MV-4-11 (cell line): ENCODE results near the gene TUBGCP6.
"Not testable (repeated sequence)": the region's sequence is repeated elsewhere in the genome, so short reads cannot be mapped to it uniquely, and the experiment has no call there.

Source experiments
- DNase-seq: peaks from one replicate; lab custom pipeline; 2025; lab: John Stamatoyannopoulos, UW

The TUBGCP6 gene

DNA sequence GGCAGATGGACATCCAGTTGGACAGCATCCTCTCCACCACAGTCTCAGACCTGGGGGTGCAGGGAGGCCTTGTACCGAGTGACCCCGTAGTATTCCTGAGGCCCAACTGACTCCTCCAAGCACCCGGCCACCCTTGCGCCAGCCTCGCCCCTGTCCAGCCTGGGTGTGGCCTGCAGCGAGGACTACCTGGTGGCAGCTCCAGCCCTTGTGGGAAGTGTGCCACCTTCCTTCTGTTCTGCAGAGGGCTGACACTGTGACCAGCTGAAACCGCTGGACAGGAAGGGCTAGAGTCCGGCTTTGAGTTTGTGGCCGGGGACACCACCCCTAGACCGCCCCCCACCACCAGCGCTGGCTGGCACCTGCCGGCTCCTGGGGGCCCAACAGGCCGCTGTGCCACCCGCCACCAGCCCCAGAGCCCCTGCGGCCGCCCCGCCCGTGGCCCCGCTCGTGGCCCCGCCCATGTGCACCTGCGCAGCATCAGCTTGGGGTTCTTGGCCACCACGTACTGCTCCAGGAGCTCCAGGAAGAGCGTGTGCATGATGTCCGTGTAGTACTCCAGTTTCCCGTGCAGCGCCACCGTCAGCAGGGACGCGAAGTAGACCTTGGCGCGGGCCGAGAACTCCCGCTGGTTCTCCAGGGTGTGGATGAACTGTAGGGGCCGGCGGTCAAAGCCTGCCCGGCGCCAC, 35.3 kb upstream of the TUBGCP6 start:
- DNase-seq: no peak

- DNase-seq: no peak
Measured at GRCh38 chr22:50278956-50279619, 34.3 kb upstream of the TUBGCP6 start.

DNA sequence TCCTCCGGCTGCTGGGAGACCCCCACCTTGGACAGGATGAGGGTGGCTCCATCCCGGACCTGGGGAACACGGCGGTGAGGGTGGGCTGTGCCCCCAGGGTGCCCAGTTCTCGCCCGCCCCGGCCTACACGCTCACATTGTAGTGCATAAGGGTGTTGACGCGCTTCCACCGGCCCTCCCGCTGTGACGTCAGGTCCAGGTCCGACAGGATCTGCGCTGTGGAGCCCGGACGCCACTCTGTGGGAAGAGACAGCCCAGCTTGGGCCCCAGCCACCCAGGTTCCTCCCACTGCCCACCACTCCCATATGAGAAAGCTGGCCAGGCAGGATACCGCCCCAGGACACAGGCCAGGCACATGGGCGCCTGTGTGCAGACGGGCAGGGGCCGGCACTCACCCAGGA, 33.6 kb upstream of the TUBGCP6 start:
- no peak for DNase-seq

DNA sequence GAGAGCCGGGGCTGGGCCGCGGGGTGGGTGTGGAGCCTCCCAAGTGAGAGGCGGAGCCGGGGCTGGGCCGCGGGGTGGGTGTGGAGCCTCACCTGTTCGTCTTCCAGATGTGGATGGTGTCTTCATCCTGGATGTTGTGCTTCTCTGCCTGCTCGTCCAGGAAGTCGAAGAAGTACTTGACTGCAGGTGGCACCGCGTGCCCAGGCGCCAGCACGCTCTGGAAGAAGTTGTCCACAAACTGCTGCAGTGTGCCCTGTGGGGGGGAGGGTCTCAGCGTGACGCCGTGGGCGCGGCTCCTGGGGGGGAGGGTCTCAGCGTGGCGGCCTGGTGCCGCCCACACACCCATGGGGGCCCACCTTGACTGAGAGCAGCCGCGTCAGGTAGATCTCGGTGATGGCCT, 32.9 kb upstream of the TUBGCP6 start:
- no peak for DNase-seq

GRCh38 chr22:50276143-50276542, 31.3 kb upstream of the TUBGCP6 start:
- DNase-seq: peak; percentile 65

DNA sequence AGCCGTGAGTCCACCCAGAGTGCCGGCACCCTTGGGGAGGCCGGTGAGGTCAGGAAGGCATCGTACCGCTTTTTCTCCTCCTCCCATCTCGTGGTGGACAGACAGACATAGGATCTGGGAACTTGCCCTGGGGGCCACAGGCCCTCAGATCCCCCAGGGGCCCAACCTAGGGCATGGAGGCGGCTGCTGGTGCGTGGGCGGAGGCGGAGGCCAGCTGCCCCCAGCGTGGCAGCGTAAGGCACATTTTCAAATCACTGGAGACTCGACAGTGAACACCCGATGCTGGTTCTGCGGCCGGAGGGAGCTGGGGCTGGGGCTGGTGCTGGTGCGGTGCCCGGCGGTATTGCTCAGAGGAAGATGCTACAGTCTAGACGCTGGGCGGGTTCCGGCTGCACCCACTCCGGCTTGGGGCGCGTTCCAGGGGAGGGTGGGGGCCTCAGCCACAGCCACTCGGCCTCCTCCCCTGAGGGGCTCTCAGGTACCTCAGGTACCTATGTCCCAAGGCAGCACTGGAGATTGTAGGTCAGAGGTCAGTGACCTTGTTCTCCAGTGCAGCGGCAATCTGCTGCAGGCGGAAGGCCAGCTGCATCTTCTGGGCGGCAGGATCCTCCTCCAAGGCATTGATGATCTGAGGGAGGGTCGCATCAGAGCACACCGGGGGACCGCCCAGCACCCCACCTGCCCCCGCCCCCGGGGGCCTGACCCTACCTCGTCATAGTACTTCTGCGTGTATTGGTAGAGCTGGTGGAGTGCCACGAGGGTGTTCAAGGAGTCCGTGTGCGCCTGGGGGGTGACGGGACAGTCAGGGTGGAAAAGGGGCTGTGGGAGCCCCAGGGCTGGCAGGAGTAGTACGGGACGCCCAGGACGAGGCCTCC, 30.6 kb upstream of the TUBGCP6 start:
- no peak for DNase-seq

GRCh38 chr22:50274771-50275170, 29.9 kb upstream of the TUBGCP6 start:
- DNase-seq: no peak

DNA sequence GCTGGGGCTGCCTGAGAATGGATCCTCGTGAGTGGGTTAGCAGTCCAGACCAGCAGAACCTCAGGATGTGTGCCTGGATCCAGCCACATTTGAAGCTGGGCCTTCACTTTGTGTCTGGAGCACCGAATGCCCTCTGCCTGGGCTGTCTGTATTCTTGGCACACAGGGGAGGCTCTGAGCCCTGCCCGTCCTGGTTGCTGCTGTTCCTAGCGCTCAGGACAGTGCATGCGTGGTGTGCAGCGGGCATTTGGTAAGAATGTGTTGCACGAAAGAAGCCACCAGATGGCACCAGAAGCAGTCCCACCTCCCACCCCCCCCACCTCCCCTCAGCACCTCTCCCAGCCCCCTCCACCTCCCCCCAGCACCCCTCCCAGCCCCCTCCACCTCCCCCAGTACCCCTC, 29.5 kb upstream of the TUBGCP6 start:
- peak; percentile 72 for DNase-seq

DNA sequence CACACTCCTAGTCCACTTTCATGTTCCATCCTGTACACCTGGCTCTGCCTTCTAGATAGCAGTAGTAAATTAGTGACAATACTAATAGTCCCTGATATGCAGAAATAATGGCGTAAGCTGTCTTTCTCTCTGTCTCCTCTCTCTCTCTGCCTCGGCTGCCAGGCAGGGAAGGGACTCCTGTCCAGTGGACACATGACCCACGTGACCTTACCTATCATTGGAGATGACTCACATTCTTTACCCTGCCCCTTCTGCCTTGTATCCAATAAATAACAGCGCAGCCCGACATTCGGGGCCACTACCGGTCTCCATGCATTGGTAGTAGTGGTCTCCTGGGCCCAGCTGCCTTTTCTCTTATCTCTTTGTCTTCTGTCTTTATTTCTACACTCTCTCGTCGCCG, 29.0 kb upstream of the TUBGCP6 start:
- not testable (repeated sequence) for DNase-seq

GRCh38 chr22:50273352-50273751, 28.5 kb upstream of the TUBGCP6 start:
- DNase-seq: not testable (repeated sequence)

DNA sequence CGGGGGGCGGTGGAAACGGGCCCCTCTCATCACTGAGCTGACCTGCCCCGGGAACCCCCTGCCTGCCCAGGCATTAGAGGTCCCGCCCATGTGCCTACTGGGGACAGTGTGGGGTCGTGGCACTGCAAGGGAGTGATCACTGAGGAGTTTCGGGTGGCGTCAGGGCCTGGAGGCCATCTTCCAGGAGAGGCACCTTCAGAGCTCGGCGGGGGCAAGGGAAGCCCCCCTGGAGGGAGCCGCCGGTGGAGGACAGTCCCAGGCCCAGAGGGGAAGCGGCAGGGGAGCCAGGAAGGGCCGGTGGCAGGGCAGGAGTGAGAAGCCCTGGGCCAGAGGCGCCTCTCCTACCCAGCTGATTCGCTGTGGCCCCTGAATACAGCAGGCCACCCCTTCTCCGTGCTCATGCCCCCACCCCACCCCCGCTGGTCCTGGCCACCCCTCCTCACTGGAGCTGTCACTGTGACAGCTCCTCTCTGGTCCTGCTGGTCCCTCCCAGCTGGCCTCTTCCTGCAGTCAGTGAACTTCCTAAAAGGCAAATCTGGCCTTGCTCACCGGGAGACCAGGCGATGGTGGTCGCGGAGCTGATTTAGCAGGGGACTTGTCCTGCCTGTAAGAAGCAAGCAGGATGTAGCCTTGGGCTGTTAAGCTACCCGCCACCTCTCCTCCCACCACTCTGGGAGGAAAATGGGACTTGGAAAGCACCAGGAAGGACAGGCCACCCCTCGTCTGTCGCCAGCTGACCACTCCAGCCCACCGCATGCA, 27.4 kb upstream of the TUBGCP6 start:
- DNase-seq: peak; percentile 2

GRCh38 chr22:50271519-50271970, 26.7 kb upstream of the TUBGCP6 start:
- DNase-seq: peak; percentile 41

DNA sequence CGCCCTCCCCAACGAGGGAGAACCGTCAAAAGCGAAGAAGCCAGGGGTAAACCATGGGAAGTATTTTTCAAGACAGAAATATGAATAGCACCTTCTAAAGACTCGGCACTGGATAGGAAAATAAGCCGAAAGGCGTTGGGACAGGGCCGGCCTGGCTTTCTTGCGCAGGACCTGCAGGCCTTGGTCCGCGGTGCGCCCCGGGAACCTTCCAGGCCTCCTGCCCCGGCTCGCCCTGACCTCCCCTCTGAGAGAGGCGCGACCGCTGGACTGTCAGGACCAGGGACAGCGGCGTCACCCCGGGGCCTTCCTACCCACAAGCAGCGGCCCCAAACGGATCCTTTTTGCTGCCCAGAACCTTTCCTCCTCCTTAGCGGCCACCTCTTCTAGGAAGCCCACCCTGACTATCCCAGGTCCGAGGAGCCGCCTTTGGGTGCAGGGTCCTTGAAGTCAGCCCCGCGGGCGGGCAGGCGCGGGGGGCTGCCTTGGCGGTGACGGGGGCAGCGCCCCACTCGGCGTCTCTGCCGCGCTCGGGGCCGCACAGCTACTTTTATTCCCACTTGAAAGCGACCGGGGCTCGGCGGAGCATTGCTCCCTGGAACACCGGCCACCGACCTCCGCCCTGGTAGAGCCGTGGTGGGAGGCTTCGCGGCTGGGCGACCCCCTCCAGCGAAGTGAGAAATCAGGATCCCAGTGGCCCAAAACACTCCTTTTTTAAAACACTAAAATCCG, 26.0 kb upstream of the TUBGCP6 start:
- peak; percentile 27 for DNase-seq

GRCh38 chr22:50269970-50270665, 25.3 kb upstream of the TUBGCP6 start, which contains the start of gene MAPK11:
MAPK11 (minus strand) TSS chr22:50270380; CDS start chr22:50270292, 88 bp downstream.
- peak; percentile 5 for DNase-seq

GRCh38 chr22:50269573-50269969, 24.7 kb upstream of the TUBGCP6 start:
- no peak for DNase-seq

GRCh38 chr22:50268655-50269113, 23.9 kb upstream of the TUBGCP6 start:
- no peak for DNase-seq

- DNase-seq: peak; percentile 26
Measured at GRCh38 chr22:50267591-50268390, 23.0 kb upstream of the TUBGCP6 start.

DNA sequence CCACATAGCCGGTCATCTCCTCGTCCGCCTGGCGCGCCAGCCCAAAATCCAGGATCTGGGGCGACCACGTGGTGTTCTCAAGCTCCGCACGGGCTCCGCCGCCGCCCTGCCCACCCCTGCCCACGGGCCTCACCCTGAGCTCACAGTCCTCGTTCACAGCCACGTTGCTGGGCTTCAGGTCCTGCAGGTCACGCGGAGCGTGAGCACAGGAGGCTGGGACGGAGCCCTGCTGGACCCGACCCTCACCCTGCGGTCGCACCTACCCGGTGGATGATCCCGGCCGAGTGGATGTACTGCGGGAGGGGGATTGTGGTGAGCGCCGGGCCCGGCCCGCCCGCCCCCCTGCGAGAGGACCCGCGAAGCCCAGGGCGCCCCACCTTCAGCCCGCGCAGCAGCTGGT, 22.2 kb upstream of the TUBGCP6 start:
- DNase-seq: no peak

- DNase-seq: no peak
Measured at GRCh38 chr22:50264946-50265669, 20.3 kb upstream of the TUBGCP6 start.
